Esophagus squamous epithelium (tissue), 4 donors: Measurements from ENCODE around the gene SUPT20HL1.

Source experiments
- CTCF ChIP-seq, 6 experiments: fragments of 450-650 bp in 4 of 6; fragments of 200-600 bp in 2 of 6; sonication (generic) in 2 of 6; IDR thresholded peaks; one replicate each; pipeline ENCODE4 v1.5.1; 2016 to 2019; ENCODE audit warnings: antibody characterized with exemption in 6 of 6, mild to moderate bottlenecking in 4 of 6, moderate library complexity in 4 of 6
- POLR2A ChIP-seq, 4 donors: fragments of 450-650 bp; IDR thresholded peaks; one replicate each; pipeline ENCODE4 v1.6.1; 2017; ENCODE audit warnings: antibody characterized with exemption in 4 of 4, mild to moderate bottlenecking in 4 of 4, moderate library complexity in 3 of 4

GRCh38 chrX:24396236-24396930 is 35.9 kb downstream of the SUPT20HL1 start:
- TF ChIP-seq CTCF (IDR thresholded peaks at IDR 0.05) (no peak), POLR2A (IDR thresholded peaks at IDR 0.05) (no peak)
